ENCODE data around the gene UQCRFS1.
"Not testable (repeated sequence)": the region's sequence is repeated elsewhere in the genome, so short reads cannot be mapped to it uniquely, and the experiment has no call there.

The UQCRFS1 gene

GRCh38 chr19:29212648-29213573 lies at the start of gene UQCRFS1:
Gene UQCRFS1, minus strand, starts transcription at chr19:29213151. Its CDS starts 33 bp downstream, at chr19:29213118.
- peak; percentile 97 for DNase-seq (ENCODE audit: low spot score)

GRCh38 chr19:29262085-29262484 lies 49.1 kb upstream of the UQCRFS1 start:
- no peak for DNase-seq (ENCODE audit: low spot score)

DNA sequence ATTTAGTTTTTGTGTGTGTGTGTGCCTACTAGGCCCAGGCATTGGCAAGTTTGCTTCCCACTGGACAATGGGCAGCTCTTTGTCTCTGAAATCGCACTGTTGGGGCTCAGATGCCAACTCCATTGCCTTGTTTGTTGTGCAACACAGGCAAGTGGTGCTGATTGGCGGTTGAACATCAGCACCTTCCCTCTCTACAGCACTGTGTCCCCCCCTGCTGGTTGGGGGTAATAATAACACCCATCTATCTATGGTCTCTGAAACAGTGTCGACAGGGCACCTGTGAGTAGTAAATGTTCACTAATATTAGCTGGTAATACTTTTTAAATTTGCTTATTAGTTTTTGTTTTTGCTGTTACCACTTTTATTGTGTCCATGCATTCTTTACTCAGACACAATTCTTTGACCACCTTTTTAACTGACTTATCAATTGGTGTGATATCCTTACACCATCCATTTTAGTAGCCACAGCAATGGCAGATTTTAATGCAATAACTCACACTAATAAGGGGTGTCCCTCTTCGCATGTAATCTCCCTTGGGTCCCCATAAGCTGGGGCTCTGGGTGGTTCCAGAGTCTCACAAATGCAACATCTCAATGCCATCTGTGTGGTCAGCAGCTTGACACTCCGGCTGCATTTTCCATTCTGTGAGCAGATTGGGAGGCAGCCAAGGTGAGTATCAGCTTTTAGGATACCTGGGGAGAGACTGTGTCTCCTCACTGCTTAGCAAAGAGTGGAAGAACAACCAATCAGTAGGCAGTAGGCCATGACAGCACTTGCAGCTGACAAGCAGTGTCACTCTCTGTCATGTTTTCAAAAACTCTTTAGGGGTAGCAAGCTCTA lies 47.7 kb upstream of the UQCRFS1 start:
- peak; percentile 12 for DNase-seq (ENCODE audit: low spot score)

DNA sequence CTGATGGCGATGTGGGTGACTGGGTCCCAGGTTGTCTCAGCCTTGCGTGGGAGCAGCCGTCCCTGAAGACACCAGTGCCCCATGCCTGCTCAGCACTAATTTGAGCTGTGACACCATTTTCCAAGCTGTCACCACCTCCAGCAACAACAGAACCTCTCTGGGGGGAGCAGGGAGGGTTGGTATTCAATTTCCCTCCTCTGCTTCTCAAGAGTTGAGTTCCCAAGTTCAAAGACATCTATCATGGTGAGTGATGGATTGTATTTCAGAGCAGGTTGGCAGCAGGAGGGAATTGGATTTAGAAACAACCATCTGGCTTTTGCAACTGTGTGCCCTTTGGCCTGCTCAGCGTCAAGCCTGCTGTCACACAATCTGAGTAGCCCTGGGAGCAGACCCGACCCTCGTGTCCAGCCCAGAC lies 46.9 kb upstream of the UQCRFS1 start:
- no peak for DNase-seq (ENCODE audit: low spot score)

- DNase-seq (ENCODE audit: low spot score), result no peak
Observed at GRCh38 chr19:29259153-29259552, 46.2 kb upstream of the UQCRFS1 start.

GRCh38 chr19:29256516-29256915 lies 43.6 kb upstream of the UQCRFS1 start:
- DNase-seq (ENCODE audit: low spot score), result no peak

GRCh38 chr19:29255912-29256311 lies 43.0 kb upstream of the UQCRFS1 start:
- DNase-seq (ENCODE audit: low spot score), result no peak

- DNase-seq (ENCODE audit: low spot score), result no peak
Observed at GRCh38 chr19:29255006-29255405, 42.1 kb upstream of the UQCRFS1 start.

DNA sequence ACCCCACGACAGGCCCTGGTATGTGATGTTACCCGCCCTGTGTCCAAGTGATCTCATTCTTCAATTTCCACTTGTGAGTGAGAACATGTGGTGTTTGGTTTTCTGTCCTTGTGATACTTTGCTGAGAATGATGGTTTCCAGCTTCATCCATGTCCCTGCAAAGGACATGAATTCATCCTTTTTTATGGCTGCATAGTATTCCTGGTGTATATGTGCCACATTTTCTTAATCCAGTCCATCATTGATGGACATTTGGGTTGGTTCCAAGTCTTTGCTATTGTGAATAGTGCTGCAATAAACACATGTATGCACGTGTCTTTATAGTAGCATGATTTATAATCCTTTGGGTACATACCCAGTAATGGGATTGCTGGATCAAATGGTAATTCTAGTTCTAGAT lies 36.8 kb upstream of the UQCRFS1 start:
- not testable (repeated sequence) for DNase-seq (ENCODE audit: low spot score)

GRCh38 chr19:29248332-29248844 lies 35.4 kb upstream of the UQCRFS1 start:
- no peak for DNase-seq (ENCODE audit: low spot score)

DNA sequence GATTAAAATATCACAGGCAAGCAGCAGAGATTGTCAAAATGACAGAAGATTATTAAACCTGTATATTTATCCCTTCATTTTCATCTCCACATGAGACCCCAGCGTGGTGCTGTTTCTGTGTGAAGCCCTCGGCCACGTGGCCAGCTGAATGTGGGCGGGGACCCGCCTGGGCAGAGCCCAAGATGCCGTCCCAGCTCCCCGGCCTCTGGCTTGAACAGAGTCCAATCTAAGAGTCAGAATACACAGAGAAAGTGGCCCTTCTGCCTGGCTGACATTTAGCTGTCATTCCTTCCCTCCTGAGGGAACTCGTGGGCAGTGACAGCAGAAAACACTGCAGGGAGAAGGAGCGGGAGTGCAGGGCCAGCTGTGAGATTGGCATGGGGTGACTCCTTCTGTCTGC lies 34.9 kb upstream of the UQCRFS1 start:
- DNase-seq (ENCODE audit: low spot score), result no peak

DNA sequence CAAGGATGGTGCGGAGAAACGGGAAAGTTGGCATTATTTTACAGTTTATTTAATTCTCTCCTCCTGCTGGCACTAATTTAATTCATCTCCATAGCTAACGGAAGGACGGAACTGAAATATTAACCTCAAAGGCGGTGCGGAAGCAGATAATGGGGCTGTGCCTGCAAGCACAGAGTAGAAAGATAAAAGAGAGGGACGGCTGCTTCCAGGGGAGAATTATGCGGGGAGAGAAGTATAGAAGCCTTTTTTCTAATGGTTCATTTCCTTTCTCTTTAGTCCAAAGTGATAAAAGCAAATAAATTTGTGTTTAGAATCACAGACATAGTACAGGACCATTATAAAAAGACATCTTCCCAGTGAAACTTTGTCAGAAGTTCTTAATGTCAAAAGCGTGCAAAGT lies 34.5 kb upstream of the UQCRFS1 start:
- no peak for DNase-seq (ENCODE audit: low spot score)

- no peak for DNase-seq (ENCODE audit: low spot score)
Observed at GRCh38 chr19:29247051-29247450, 34.1 kb upstream of the UQCRFS1 start.

GRCh38 chr19:29245215-29245614 lies 32.3 kb upstream of the UQCRFS1 start:
- DNase-seq (ENCODE audit: low spot score), result no peak

GRCh38 chr19:29241324-29241723 lies 28.4 kb upstream of the UQCRFS1 start:
- DNase-seq (ENCODE audit: low spot score), result no peak

- DNase-seq (ENCODE audit: low spot score), result no peak
Observed at GRCh38 chr19:29239213-29239776, 26.3 kb upstream of the UQCRFS1 start.

GRCh38 chr19:29233591-29233990 lies 20.6 kb upstream of the UQCRFS1 start:
- DNase-seq (ENCODE audit: low spot score), result no peak

- DNase-seq (ENCODE audit: low spot score), result no peak
Observed at GRCh38 chr19:29232315-29232852, 19.4 kb upstream of the UQCRFS1 start.

- DNase-seq (ENCODE audit: low spot score), result not testable (repeated sequence)
Observed at GRCh38 chr19:29231306-29231705, 18.4 kb upstream of the UQCRFS1 start.

DNA sequence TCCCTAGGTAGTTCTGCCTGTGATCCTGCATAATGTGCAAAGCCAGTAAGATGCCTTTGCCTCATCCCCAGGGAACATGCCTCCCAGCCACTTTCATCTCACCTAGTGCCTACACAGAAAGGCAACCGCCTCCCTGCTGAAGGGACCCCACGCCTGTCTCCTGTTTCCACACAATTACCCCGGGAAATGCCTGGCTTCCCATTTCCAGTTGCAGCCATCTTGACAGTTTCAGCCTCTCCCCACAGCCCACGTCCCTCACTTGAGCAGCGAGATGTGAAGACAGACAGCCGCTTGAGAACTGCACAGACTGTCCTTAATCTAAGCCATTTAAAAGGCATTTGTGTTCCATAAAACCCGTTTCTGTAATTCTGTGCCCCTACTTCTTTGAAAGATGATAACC lies 4.7 kb upstream of the UQCRFS1 start:
- DNase-seq (ENCODE audit: low spot score), result no peak

GRCh38 chr19:29216021-29216420 lies 3.1 kb upstream of the UQCRFS1 start:
- no peak for DNase-seq (ENCODE audit: low spot score)

DNA sequence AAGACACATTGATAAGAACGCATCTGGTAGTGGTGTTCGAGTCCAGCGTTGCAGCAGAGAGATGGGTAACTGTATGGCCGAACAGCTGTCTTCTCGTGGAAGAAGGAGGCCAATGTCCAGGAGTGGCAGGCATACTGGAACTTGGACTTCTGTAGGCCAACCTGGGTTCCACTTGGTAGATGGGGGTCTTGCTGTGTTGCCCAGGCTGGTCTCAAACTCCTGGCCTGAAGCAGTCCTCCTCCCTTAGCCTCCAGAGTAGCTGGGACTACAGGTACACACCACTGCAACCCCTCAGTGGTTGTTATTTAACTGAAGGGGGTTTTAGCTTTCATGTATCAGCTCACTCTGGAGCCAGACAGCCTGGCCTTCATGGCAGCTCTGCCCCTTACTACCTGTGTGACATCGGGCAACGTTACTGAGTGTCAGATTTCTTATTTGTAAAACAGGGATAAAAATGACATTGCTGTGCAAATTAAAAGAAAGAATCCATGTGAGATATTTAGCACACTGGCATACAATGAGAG lies 2.4 kb upstream of the UQCRFS1 start:
- no peak for DNase-seq (ENCODE audit: low spot score)

Measured in Ammon's horn (tissue), 1 donor.